Epidermal melanocyte (primary cell): ENCODE measurements around the gene UPK2.
A peak's percentile ranks its signal among the peaks of the same experiment; 100 is the strongest.

Source experiments
- DNase-seq: peaks from one replicate; pipeline ENCODE4 v3.0.0; 2011; ENCODE audit warnings: low spot score; ENCODE audit not compliant: insufficient read length

Gene UPK2

DNA sequence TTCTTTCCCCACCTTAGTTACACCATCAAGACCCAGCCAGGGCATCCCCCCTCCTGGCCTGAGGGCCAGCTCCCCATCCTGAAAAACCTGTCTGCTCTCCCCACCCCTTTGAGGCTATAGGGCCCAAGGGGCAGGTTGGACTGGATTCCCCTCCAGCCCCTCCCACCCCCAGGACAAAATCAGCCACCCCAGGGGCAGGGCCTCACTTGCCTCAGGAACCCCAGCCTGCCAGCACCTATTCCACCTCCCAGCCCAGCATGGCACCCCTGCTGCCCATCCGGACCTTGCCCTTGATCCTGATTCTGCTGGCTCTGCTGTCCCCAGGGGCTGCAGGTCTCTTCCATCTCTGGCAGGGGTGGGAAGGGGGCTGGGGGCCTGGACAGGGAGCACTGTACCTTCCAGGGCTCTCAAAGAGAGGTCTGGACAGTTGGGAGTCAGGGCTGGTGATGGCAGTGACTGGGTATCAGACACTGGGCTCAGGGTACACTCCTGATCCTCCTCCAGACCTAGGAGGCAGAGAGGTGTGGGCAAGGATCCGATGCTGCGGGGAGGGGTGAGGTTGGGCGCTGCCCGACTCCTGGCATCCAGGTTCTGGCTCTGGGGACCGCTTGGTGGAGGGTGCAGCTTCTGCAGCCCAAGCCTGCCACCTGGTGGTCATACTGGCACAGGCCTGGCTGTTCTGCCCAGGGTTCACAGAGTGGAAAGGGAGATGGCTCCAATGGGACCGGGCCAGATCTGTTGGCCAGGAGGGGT lies at the start of gene UPK2:
TSS of gene UPK2 (plus strand) at position 205 of the 753 bp plus-strand sequence. CDS start at position 258, 53 bp downstream.
- peak; percentile 95 for DNase-seq

DNA sequence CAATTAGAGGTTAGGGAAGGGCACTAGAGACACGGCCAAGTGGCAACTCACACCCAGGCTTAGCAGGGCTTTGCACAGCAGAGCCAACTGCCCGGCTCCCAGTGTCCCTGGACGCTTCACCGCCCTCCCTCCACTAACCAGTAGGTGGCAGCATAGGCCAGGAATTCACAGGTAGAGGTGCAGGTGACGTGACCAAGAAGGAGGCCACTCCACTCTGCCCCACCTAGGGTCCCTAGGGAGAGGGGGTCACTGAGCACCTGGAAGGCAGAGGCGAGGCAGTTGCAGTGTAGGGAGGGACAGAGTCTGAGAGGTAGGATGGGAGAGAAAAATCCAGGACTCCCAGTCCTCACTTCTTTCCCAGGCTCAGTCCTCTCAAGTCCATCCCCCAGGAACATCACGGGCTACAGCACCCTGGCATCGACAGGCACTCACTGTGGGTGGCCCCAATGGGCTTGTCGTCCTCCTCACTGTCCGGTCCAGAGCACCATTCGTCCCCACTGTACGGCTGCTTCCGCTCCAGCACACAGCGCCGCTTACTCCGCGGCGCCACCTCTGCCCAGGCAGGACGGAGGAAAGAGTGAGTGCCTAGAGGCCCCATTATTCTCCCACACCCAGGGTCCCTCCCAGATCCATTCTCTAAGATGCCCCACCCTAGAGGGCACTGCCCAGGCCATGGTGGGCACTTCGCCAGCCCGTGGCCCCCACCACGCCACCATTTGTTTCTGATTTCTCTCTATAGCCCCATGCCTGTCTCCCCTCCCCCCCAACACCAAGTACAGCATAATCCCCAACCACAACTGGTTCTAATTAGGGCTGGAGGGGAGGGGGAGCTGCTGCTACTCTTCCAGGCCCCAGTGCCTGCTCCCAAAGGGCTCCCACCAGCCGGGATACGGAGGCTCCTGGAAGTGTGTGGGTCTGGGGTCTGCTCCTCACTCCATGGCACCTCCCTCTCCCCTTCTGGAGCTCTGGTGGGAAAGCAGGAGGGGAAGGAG lies 48.8 kb upstream of the UPK2 start:
- peak; percentile 68 for DNase-seq

DNA sequence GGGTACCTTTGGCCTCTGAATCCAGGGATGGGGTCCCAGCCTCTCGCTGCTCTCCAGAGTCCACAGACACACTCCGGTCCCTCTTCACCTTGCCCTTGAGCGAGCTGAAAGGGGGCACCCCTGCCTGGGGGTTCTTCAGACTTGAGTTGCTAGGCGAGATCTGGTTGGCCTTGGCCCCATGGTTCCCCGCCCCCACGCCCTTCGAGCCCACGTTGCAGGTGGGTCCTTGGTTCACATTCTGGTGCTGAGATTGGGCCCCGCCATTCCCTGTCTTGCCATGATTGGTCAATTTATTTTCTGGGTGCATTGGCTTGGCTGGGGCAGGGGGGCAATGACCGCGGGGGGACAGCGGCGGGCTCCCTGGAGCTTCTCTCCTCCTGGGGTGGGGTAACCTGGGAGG lies 47.8 kb upstream of the UPK2 start:
- DNase-seq = no peak

DNA sequence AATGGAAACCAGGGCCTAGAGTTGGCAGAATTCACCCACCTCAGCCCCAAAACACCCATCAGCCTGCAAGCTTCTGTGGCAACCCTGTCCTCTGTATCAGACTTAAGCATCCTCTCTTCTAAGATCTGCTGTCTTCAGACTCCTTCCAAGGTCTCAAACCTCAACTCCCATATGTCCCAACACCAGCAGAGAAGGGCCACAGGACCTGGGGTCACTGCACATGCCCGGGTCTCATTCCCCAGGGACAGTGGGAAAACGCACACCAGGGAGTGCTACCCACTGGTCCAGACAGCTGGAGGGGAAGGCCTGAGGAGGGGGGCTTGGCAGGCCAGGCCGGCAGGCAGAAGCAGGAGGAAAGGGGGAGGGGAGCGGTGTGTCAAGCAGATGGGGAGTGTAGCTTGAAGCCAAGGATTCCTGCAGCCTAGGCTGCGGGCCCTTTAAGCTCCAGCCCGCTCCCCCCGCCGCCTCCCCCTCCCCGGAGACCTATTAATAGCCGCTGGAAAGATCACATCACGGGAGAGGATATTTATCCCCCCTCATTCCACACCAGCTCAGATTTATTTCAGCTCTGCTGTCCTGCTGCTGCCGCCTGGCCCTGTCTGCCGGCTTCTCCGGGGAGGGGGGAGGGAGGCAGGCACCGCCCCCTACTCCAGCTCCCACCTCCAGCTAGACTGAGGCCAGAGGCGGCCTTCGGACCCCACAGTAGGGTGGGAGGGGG lies 47.0 kb upstream of the UPK2 start:
- DNase-seq = peak; percentile 89

DNA sequence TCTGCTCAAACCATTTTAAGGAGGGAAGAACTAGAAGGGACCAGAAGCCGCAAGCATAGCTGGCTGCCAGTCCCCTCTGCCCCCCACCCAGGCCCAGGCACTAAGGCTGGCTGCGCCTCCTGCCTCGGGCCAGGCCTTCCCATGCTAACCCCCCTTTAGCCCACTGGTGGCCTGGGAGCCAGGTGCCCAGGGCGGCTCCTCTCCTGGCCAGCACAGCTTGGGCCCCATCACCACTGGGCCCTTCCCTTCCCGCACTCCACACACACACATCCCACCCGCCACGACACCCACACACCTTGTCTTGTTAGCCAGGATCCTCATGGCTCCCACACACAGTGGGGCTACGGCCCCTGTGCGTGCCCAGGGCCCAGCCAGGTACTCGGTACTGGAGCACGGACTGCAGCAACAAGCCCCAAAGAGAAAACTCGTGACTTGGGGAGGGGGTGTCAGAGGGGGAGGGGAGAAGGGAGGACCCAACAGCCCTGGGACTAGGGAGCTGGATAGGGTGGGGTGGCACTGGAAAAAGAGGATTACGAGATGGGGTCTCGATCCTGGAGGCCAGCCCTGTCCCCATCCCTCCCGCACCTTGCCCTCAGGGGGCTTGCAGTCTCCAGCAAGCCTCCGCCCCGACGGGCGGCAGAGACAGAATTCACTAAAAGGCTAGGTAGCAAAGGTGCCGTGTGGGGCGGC lies 46.3 kb upstream of the UPK2 start:
- DNase-seq = no peak

DNA sequence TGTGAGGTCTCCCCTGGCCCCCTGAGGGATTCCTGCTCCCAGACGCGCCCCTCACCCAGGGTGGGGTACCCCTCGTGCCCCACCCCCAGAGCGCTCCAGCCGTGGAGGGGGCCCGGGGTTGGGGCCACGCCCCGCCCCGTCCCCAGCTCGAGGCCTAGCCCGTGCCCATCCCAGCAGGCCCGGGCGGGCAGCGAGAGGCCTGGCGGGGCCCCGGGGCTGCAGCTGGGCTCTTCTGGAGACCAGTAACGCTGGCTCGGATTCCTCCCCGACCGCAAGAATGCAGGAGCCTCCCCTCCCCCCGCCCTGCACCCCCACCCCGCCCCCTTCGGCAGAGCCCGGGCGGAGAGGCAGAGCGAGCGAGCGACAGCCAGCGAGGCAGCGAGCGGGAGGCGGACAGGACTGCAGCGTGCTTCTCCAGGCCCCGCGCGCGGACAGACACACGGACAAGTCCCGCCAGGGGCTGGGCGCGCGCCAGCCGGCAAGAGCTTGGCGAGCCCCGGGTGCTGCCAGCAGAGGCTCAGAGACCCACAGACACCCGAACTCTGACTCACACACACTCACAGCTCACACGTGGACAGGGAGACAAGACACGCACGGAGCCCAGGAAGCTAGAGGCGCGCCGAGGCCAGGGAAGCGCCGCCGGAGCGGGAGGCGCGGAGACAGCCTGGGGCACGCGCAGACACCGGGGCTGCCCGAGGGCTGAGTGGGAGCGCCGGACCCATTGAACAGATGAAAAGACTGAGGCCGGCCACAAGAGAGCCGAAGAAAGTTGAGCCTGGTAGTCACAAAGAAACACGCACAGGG lies 45.6 kb upstream of the UPK2 start:
- peak; percentile 73 for DNase-seq

DNA sequence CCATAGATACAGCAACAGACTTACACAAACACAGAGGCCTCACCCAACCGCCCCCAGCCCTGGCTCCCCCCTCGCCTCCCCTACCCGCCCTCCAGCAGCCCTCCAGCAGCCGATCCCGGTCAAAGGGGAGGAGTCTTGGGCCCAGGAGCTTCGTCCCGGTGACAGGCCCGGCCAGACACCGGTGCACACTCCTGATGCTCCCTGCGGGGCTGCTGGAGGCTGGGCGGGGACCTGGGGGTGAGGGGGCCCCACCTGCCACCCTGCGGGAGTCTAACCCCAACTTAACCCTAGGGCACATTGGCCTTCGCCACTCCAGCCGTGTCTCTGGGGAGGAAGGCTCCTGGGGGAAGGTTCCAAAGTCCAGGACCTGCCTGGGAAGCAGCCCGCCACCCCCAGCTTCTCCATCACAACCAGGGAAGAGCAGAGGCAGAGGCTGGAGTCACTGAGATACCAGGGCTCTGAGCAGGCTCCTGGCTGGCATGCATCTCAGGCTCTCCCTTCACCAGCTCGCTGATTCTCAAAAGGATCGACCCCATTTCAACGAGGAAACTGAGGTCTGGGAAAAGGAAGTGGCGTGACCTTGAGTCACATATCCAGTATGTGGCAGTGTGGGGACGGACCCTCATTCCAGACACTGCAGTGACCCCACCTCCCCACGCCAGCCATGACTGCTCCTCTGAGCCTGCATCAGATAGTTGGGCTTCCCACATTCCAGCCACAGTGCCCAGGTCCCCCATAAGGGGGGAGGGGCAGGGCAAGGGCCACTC lies 44.8 kb upstream of the UPK2 start:
- DNase-seq = no peak

DNA sequence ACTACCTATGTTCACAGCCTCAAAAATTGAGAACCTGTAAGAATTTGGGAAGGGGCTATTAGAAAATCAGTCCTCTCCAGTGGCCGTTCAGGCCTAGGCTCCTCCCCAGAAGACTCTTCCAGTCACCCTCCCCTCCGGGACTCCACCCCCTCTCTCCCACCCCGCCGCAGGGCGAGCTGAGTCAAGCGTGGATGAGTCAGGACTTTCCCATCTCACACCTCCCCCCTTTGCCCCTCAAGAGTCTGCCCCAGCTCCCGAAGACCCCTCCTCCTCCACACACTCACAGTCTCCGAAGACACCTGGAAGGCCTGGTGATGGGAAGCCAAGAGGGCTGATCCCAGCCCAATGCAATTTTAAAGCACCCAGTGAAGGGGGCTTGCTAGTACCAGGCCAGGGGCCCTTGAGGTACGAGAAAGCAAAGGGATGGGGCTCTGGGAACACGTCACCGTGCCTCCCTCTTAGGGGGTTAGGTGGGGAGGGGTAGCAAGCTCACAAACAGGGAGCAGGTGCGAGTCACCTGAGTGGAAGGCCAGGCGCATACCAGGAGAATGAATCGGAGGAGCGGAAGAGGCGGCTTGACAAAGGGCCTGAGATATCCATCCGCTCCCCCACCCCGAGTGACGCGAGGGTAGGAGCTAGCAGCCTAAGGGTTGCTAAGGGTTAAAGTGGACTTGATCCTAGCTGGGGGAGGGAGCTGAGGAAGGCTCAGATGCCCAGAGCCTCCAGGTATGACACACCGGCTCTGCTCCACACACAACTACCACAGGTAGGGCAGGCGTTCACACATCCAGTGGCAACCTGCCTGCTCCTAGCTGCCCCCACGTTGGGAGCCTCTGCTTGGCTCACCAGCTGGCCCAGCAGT lies 44.0 kb upstream of the UPK2 start:
- no peak for DNase-seq

DNA sequence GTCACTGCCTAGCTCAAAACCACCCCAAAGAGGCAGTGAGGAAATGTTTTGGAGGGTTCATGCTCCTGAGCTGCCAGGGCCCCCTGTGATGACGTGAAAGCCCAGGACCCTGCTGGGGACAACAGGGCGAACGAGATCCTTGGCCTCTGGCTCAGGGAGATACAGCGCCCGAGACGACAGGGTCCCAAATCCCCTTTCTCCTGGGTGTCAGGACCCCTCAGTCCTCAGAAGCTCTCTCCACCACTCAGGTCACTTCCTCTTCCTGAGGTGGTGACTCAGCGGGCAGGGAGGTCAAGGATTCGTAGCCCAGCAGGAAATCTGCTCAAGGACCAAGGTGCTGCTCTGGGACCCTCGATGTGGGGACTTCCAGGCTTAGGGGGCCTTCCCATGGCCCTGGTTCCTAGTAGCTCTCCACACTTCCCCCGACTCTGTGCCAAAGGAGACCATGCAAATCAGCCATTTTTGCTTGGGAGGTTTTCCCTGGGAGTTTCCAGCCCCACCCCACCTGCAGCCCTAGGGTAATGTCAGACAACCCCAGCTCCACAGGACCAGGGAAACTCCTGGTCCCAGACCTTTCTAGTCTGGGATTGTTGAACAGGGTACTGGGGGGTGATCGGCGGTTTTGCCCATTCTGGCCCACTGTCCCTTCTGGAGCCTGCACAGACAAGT lies 43.2 kb upstream of the UPK2 start:
- no peak for DNase-seq

DNA sequence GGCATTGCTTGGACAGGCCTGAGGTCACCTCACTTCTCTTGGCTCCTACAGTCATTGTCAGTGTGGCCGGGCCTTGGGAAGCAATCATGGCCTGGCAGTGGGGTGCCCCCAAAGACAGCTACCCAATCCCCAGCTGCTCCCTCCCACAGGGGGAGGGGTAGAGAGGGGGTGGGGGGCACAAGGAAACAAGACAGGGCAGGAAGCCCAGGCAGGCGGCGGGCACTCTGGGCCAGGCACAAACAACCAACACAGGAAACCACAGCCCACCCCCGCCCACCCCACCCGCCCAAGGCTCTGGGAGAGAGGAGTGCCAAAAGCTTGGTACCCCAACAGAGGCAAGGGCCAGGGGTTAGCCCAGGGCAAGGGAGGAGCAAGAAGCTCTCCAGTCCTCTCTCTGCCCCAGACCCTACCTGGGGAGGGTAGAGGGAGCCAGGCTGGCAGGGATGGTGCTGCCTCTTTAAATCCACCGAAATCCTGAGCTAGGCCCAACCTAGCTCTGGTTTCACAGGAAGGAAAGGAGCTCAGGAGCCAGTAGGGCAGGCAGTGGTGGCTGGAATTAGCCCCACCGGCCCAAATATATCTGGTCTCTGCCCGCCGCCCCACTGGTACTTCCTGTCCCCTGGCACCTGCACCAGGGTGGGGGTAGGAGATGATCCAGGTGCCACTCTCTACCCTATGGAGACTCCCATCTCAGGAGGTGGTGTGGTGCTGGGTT lies 42.5 kb upstream of the UPK2 start:
- DNase-seq = no peak

DNA sequence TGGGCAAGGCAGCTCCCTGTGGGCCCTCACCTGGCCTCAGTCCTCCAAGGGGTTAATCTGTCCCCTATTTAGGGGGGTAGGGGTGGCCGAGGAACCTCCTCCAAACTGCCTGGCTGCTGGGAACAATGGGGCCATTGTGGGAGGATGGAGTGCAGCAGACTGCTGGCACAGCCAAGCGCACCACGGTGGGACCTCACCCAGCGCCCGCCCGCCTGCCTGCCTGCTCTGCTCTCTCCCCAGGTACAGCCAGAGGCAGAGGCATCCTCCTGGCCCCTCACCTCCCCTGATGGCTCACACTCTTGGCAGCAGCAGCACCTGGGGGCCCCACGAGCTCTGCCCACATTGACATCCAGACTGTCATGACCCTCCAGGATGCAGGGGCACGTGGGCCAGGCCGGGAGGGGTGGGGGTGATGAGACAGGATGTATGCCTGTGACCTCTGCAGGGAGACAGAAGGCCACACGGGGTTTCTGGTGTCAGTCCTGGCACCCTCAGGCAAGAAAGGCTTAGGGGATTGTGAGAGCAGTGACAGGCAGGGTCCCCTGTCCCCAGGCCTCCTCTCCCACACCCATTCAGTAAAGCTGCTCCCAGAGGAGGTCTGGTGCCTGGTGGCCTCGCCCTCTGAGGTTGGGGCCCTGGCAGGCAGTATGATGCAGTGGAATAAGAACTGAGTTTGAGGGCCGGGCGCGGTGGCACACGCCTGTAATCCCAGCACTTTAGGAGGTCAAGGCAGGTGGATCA lies 41.8 kb upstream of the UPK2 start:
- no peak for DNase-seq

DNA sequence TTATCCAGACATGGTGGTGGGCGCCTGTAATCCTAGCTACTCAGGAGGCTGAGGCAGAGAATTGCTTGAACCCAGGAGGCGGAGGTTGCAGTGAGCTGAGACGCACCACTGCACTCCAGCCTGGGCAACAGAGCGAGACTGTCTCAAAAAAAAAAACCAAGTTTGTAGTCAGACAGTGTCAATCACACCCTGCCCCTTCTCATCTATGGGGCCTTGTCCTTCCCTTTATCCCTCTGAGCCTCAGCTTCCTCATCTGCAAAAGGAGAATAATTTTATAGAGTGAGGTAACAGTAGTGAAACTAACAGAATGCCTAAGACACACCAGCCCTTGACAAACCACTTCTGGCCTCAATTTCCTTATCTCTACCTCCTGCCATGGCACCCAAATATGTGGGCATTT lies 41.1 kb upstream of the UPK2 start:
- no peak for DNase-seq

DNA sequence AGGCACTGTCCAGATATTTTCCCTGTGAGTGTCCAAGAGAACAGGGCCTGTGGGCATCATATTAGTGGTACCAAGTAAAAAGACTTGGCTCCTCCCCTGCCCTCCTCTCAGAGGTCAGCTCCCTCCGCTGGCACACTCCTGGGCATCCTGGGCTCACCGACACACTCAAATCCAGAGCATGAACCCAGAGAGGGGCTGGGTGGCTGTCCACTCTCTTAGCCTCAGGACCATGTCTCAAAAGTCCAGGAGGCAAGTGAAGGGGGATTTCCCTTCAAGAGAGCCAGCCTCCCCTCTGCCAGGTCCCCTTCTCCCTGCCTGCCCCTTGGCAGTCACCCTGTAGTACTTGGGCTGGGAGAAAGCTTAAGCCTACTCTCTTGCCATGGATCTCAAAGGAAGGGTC lies 40.7 kb upstream of the UPK2 start:
- no peak for DNase-seq

DNA sequence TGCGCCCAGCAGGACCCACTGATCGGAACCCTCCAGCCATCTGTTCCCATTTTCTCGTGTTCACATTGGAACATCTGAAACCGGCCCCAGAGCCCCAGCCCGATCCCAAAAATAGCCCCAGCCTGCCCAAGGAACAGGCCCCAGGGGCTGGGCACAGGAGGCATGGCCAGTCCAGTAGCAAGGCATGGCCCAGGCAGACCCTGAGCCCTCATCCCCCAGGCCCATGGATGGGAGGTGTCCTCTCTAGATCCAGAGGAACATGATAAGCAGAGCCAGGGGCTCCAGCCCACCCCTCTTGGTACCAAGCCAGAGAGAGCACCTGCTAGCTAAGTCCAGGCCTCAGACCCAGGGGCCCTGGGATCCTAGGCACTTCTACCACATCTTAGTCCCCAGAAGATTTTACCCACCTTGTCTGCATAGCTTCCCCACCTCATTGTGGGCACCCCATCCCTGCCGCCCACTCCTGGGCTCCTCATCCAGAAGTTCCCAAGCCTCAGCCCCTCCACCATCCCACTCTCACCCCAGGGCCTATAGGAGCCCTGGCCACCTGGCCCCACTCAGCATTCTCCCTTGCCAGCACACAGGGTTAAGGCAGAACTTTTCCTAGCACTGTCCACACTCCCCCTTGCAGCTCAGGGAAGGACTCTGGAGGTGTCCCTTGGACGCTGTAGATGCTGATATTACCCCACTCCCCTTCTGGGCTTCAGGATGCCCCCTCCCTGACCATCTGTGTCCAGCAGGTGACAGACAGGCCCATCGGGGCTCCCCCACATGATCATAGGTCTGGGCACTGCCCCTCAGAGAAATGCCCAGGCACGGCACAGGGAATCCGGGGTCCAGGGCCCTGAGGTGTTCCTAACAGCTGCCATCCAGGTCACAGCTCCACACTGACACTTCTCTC lies 39.9 kb upstream of the UPK2 start:
- no peak for DNase-seq

DNA sequence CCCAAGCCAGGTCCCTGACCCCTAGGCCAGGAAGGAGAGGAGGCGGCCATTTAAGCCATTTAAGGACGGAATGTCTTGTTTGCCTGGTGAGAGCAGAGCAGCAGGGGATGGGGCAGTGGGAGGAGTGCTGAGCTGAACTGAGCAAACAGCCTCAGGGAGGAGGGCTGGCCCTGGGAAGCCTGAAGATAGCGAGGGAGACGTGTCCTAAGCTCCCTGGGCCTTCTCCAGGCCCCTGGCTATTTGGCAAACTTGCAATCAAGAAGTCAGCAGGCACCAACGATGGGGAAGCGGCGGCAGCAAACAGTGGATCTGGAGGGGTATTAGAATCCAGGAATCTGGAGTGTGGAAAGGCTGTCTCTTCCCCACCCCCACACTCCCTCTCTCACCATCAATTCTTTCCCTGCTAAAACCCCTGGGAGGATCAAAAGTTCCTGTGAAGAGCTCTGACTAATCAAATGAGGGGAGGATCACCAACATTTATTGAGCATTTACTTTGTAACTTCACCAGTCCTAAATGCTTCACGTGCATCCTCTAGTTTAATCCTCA lies 39.2 kb upstream of the UPK2 start:
- no peak for DNase-seq
